Chondrocyte (in vitro differentiated cells): ENCODE results near the gene SLC2A1. TPM values are rescaled to one million over a fixed set of nuclear protein-coding genes. Genes with fewer than 3 reads are reported as not detected.

Source experiments
- DNase-seq: peaks from one replicate; pipeline ENCODE4 v3.0.0; 2021; ENCODE audit warnings: mixed read lengths, low spot score
- H3K27ac Mint-ChIP-seq: one replicate; pipeline ENCODE4 v1.8.0; 2021; ENCODE audit warnings: mild to moderate bottlenecking, moderate library complexity, mixed read lengths; ENCODE audit not compliant: unreplicated experiment
- H3K27me3 Mint-ChIP-seq: 2 replicates; pipeline ENCODE4 v1.8.0; 2021; ENCODE audit warnings: low read depth, mixed read lengths
- H3K36me3 Mint-ChIP-seq: 2 replicates; pipeline ENCODE4 v1.8.0; 2021; ENCODE audit warnings: low read depth, mixed read lengths
- H3K4me1 Mint-ChIP-seq: 2 replicates; pipeline ENCODE4 v1.8.0; 2021; ENCODE audit warnings: low read depth, mild to moderate bottlenecking, mixed read lengths
- H3K4me3 Mint-ChIP-seq: one replicate; pipeline ENCODE4 v1.8.0; 2021; ENCODE audit warnings: mild to moderate bottlenecking, moderate library complexity, mixed read lengths; ENCODE audit not compliant: unreplicated experiment
- H3K9me3 Mint-ChIP-seq: 2 replicates; pipeline ENCODE4 v1.8.0; 2021; ENCODE audit warnings: low read depth, mixed read lengths
- total RNA-seq: library from RNA; stranded (reverse); gene quantifications from 3 replicates; pipeline ENCODE4 v1.2.1, GENCODE V29; 2021
- TF ChIP-seq, protein P1 (sequence below): fragments of 200-600 bp; sonication (generic); IDR thresholded peaks from 2 replicates; pipeline ENCODE4 v1.5.0; 2021; ENCODE audit warnings: antibody characterized with exemption, mild to moderate bottlenecking, moderate library complexity

The SLC2A1 gene
- total RNA-seq, 1 donor from 2014 or later = 190 TPM

DNA sequence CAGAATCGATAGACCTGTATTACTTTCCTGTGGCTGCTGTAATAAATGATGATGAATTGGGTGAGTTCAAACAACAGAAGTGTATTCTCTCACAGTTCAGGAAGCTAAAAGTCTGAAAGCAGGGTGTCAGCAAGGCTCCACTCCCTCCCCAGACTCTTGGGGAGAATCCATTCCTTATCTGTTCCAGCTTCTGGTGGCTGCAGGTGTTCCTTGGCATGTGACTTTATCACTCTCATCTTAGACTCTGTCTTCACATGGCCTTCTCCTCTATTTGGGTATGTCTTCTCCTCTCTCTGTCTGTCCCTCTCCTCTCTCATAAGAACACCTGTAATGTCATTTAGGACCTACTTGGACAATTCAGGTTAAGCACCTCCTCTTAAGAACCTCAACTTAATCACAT is 44.1 kb upstream of the SLC2A1 start:
- no peak for DNase-seq
- Mint-ChIP-seq H3K36me3 (no peaks in the 10 kb centered on the region), H3K9me3 (no peaks in the 10 kb centered on the region), H3K27ac (no peak overlapping the region), H3K4me3 (no peak overlapping the region), H3K27me3 (no peaks in the 10 kb centered on the region), H3K4me1 (no peaks in the 10 kb centered on the region)
- TF ChIP-seq, protein P1, sequence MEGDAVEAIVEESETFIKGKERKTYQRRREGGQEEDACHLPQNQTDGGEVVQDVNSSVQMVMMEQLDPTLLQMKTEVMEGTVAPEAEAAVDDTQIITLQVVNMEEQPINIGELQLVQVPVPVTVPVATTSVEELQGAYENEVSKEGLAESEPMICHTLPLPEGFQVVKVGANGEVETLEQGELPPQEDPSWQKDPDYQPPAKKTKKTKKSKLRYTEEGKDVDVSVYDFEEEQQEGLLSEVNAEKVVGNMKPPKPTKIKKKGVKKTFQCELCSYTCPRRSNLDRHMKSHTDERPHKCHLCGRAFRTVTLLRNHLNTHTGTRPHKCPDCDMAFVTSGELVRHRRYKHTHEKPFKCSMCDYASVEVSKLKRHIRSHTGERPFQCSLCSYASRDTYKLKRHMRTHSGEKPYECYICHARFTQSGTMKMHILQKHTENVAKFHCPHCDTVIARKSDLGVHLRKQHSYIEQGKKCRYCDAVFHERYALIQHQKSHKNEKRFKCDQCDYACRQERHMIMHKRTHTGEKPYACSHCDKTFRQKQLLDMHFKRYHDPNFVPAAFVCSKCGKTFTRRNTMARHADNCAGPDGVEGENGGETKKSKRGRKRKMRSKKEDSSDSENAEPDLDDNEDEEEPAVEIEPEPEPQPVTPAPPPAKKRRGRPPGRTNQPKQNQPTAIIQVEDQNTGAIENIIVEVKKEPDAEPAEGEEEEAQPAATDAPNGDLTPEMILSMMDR = no peak

DNA sequence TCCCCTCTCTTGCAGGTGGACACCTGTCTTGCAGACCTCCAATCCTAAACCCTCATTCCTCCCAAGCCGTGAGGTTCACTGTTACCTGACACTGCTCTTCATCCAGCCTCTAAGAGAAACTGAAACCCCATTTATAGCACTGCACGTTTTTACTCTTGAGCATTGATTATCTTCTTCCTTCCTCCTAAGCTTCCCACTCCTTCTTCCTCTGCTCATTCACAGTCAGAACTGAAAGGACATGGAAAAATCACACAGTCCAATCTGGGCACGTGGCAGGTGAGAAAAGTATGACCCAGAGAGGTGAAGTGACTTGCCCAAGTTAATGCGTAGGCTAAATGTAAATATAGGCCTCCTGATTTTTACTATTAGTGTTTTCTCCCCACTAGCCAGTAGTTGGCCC is 43.4 kb upstream of the SLC2A1 start:
- TF ChIP-seq, protein P1 = no peak
- H3K36me3 Mint-ChIP-seq = no peaks in the 10 kb centered on the region
- H3K27ac Mint-ChIP-seq = no peak overlapping the region
- H3K4me3 Mint-ChIP-seq = no peak overlapping the region
- DNase-seq = no peak
- no peaks in the 10 kb centered on the region for H3K9me3 Mint-ChIP-seq
- H3K4me1 Mint-ChIP-seq = no peaks in the 10 kb centered on the region
- no peaks in the 10 kb centered on the region for H3K27me3 Mint-ChIP-seq

DNA sequence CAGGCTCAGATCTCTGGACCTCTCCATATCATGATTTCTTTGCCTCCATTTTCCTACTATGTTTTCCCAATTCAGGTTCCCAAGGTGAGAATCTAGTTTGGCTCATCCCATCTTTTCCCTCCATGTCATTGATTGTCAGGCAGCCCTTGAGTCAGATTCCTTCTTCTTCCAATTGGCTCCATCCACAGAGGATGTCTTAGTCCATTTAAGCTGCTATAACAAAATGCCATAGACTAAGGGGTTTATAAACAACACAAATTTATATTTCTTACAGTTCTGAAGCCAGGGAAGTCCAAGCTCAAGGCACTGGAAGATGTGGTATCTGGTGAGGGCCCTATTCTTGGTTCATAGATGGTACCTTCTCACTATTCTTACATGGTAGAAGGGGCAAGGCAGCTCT is 42.8 kb upstream of the SLC2A1 start:
- Mint-ChIP-seq H3K27me3 (no peaks in the 10 kb centered on the region), H3K27ac (no peak overlapping the region), H3K4me1 (no peaks in the 10 kb centered on the region), H3K36me3 (no peaks in the 10 kb centered on the region), H3K4me3 (no peak overlapping the region), H3K9me3 (no peaks in the 10 kb centered on the region)
- no peak for DNase-seq
- TF ChIP-seq, protein P1 = no peak

DNA sequence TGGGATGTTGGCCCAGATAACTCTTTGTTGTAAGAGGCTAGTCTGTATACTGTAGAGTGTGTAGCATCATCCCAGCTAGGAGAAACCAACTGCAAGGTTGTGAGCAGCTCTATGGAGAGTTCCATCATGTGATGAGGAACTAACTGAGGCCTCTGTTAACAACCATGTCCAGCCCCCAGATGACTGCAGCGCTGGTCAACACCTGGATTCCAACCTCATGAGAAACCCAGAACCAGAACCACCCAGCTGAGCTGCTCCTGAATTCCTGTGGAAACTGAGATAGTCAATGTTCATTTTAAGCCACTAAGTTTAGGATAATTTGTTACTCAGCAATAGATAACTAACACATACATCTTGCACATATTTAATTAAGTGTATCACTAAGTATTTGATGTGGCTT is 41.6 kb upstream of the SLC2A1 start:
- TF ChIP-seq, protein P1 = no peak
- H3K4me1 Mint-ChIP-seq = no peaks in the 10 kb centered on the region
- no peak for DNase-seq
- H3K36me3 Mint-ChIP-seq = no peaks in the 10 kb centered on the region
- H3K27ac Mint-ChIP-seq = no peak overlapping the region
- no peak overlapping the region for H3K4me3 Mint-ChIP-seq
- H3K9me3 Mint-ChIP-seq = no peaks in the 10 kb centered on the region
- H3K27me3 Mint-ChIP-seq = no peaks in the 10 kb centered on the region

DNA sequence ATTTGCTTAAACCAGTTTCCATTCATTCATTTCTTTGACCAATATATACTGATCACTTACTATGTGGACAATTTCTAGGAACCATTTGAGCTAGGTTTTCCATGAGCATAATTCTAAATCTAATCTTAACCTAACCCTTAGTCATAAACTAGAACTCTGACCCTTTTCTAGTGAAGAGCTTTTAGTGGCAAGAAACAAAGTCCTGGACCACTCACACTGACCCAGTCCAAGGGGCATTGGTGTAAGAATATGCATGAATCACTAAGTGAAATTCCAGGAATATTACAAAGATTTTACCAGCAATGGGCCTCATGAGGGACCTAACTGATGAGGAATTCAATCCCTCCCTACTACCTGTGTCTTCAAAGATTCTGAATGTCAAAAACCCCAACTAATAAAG is 40.6 kb upstream of the SLC2A1 start:
- no peak overlapping the region for H3K27ac Mint-ChIP-seq
- no peaks in the 10 kb centered on the region for H3K36me3 Mint-ChIP-seq
- H3K4me3 Mint-ChIP-seq = no peak overlapping the region
- TF ChIP-seq, protein P1 = no peak
- no peaks in the 10 kb centered on the region for H3K27me3 Mint-ChIP-seq
- no peaks in the 10 kb centered on the region for H3K4me1 Mint-ChIP-seq
- H3K9me3 Mint-ChIP-seq = no peaks in the 10 kb centered on the region
- no peak for DNase-seq
